22Rv1 (cell line): ENCODE measurements around the gene MEX3A.

Source experiments
- CTCF ChIP-seq: fragments of 450-650 bp; IDR thresholded peaks from 2 replicates; pipeline ENCODE4 v1.5.1; 2017; ENCODE audit warnings: mild to moderate bottlenecking
- ZFX ChIP-seq: fragments of 450-650 bp; IDR thresholded peaks from 2 replicates; pipeline ENCODE4 v1.6.1; 2017; ENCODE audit warnings: antibody characterized with exemption, borderline replicate concordance

- TF ChIP-seq ZFX = no peak
- TF ChIP-seq CTCF = no peak
Measured at GRCh38 chr1:156091610-156092009, 9.3 kb upstream of the MEX3A start.
